Liver (tissue), 9 donors: ENCODE data around the gene TNFRSF11A. TPM values are rescaled to one million over a fixed set of nuclear protein-coding genes. Genes with fewer than 3 reads are reported as not detected.

Experiments used
- DNase-seq: peaks from one replicate; pipeline ENCODE4 v3.0.0-alpha.2; 2017; ENCODE audit warnings: low spot score
- H3K27ac ChIP-seq, 2 donors: one replicate each; pipeline ENCODE4 v1.7.0; 2013; ENCODE audit warnings: inconsistent platforms in 2 of 2, low read length in 2 of 2, control low read depth in 1 of 2, low read depth in 1 of 2, mild to moderate bottlenecking in 1 of 2
- H3K27me3 ChIP-seq, 4 donors: one replicate each; pipeline versions ENCODE4 v1.6.1 to v1.7.0; 2013; ENCODE audit warnings: low read length in 3 of 4, inconsistent platforms in 1 of 4, mild to moderate bottlenecking in 1 of 4, moderate library complexity in 1 of 4; ENCODE audit not compliant: control insufficient read depth in 4 of 4, insufficient read depth in 4 of 4
- H3K36me3 ChIP-seq, 4 donors: one replicate each; pipeline versions ENCODE4 v1.6.1 to v1.7.0; 2013; ENCODE audit warnings: low read length in 3 of 4, mild to moderate bottlenecking in 3 of 4, low read depth in 1 of 4, moderate library complexity in 1 of 4; ENCODE audit not compliant: control insufficient read depth in 4 of 4, insufficient read depth in 3 of 4
- H3K4me1 ChIP-seq, 4 donors: one replicate each; pipeline versions ENCODE4 v1.6.1 to v1.7.0; 2013; ENCODE audit warnings: low read length in 3 of 4, mild to moderate bottlenecking in 3 of 4, moderate library complexity in 1 of 4; ENCODE audit not compliant: control insufficient read depth in 4 of 4, insufficient read depth in 4 of 4
- H3K4me3 ChIP-seq, 3 donors: one replicate each; pipeline versions ENCODE4 v1.6.1 to v1.7.0; 2013; ENCODE audit warnings: low read length in 3 of 3, control low read depth in 1 of 3, low read depth in 1 of 3, mild to moderate bottlenecking in 1 of 3
- H3K9ac ChIP-seq, 2 donors: one replicate each; pipeline ENCODE4 v1.7.0; 2013; ENCODE audit warnings: low read length in 2 of 2, mild to moderate bottlenecking in 2 of 2, moderate library complexity in 2 of 2, control low read depth in 1 of 2, low read depth in 1 of 2
- H3K9me3 ChIP-seq, 4 donors: one replicate each; pipeline versions ENCODE4 v1.6.1 to v1.7.0; 2013; ENCODE audit warnings: low read length in 3 of 4; ENCODE audit not compliant: control insufficient read depth in 4 of 4
- EGR1 ChIP-seq, 2 donors: IDR thresholded peaks; 2 replicates each; pipeline ENCODE4 v1.6.1; 2016 to 2018; ENCODE audit warnings: antibody characterized with exemption in 2 of 2, low read depth in 2 of 2
- FOXA1 ChIP-seq: IDR thresholded peaks from 2 replicates; pipeline ENCODE4 v1.6.1; 2016; ENCODE audit warnings: antibody characterized with exemption
- HNF4A ChIP-seq, 2 donors: conservative IDR thresholded peaks; 2 replicates each; pipeline ENCODE4 v1.6.1; 2016; ENCODE audit warnings: antibody characterized with exemption in 2 of 2, mild to moderate bottlenecking in 2 of 2
- HNF4G ChIP-seq: IDR thresholded peaks from 2 replicates; pipeline ENCODE4 v1.6.1; 2016; ENCODE audit warnings: antibody characterized with exemption
- JUND ChIP-seq, 2 donors: IDR thresholded peaks; 2 replicates each; pipeline ENCODE4 v1.6.1; 2016; ENCODE audit warnings: antibody characterized with exemption in 2 of 2
- RAD21 ChIP-seq, 2 donors: IDR thresholded peaks; 2 replicates each; pipeline ENCODE4 v1.6.1; 2016; ENCODE audit warnings: antibody characterized with exemption in 2 of 2, mild to moderate bottlenecking in 2 of 2
- RXRA ChIP-seq, 2 donors: IDR thresholded peaks; 2 replicates each; pipeline ENCODE4 v1.6.1; 2017 to 2018; ENCODE audit warnings: antibody characterized with exemption in 2 of 2, mild to moderate bottlenecking in 1 of 2
- SP1 ChIP-seq: IDR thresholded peaks from 2 replicates; pipeline ENCODE4 v1.6.1; 2018; ENCODE audit warnings: antibody characterized with exemption, mild to moderate bottlenecking
- TAF1 ChIP-seq: conservative IDR thresholded peaks from 2 replicates; pipeline ENCODE4 v1.6.1; 2016; ENCODE audit warnings: antibody characterized with exemption, mild to moderate bottlenecking
- YY1 ChIP-seq: IDR thresholded peaks from 2 replicates; pipeline ENCODE4 v1.6.1; 2016; ENCODE audit warnings: antibody characterized with exemption, mild to moderate bottlenecking
- WGBS: extraction: QIAGEN DNeasy Blood & Tissue Kit; methylation state at CpG from one replicate; pipeline ENCODE4 v1.1.7; 2013; 5-methylcytosine and 5-hydroxymethylcytosine counted together
- polyA plus RNA-seq, 2 donors: library from polyadenylated mRNA; stranded (reverse) in 1 of 2; unstranded in 1 of 2; fragments of 200-250 nt in 1 of 2; fragments of >200 nt in 1 of 2; fragmentation: Nextera tagmentation in 1 of 2; extraction: Ambion mirVana in 1 of 2; gene quantifications; one replicate each; pipeline versions ENCODE4 v1.2.1 to v1.2.3, GENCODE V29; 2013 to 2015
- total RNA-seq, 2 donors: library from RNA; depleted of rRNA; stranded (reverse); fragments of >200 nt; gene quantifications; one replicate each; pipeline ENCODE4 v1.2.3, GENCODE V29; 2014
- TF ChIP-seq, protein P1 (sequence below): IDR thresholded peaks from 2 replicates; pipeline ENCODE4 v1.6.1; 2016; ENCODE audit warnings: antibody characterized with exemption
- TF ChIP-seq, protein P2 (sequence below): IDR thresholded peaks from 2 replicates; pipeline ENCODE4 v1.6.1; 2016; ENCODE audit warnings: antibody characterized with exemption
- TF ChIP-seq, protein P3 (sequence below): IDR thresholded peaks from 2 replicates; pipeline ENCODE4 v1.6.1; 2016; ENCODE audit warnings: antibody characterized with exemption, mild to moderate bottlenecking
- donor health status: healthy.
- donor health status: healthy.
- donor health status: healthy.
- donor health status: healthy.
- donor health status: healthy.

Gene TNFRSF11A
- total and polyA plus RNA-seq, 4 donors, result 0.32 to 1.8 (median 0.90) TPM

DNA sequence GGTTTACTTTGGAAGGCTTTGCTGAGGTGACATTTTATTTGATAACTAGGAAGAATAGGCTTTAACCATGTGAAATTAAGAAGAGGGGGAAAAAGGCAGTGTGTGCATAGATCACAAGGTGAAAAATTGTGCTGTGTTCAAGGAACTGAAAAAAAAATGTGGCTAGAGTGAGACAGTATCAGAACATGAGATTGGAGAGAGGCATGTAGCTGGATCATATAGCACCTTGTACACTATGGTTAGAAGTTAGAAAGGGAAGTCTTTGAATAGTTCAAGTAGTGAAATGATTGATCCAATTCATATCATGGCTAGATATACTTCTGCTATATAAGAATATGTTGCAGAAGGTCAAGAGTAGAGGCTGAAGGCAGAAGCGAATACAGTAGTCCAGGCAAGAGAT, 12.3 kb upstream of the TNFRSF11A start:
- H3K27ac ChIP-seq, result no peak overlapping the region
- peaks cover 0 to 8% (median 3%) of the 10 kb centered on the region in 4 donors for H3K36me3 ChIP-seq
- TF ChIP-seq EGR1 (IDR thresholded peaks at IDR 0.05; ENCODE audit: low read depth in 2 of 2) (no peak), RXRA (IDR thresholded peaks at IDR 0.05) (no peak), SP1 (no peak), JUND (IDR thresholded peaks at IDR 0.05) (no peak), RAD21 (IDR thresholded peaks at IDR 0.05) (no peak), FOXA1 (no peak), YY1 (no peak), HNF4A (conservative IDR thresholded peaks at IDR 0.05) (no peak), HNF4G (no peak)
- TF ChIP-seq, protein P1, sequence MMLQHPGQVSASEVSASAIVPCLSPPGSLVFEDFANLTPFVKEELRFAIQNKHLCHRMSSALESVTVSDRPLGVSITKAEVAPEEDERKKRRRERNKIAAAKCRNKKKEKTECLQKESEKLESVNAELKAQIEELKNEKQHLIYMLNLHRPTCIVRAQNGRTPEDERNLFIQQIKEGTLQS, result no peak
- TF ChIP-seq, protein P2, sequence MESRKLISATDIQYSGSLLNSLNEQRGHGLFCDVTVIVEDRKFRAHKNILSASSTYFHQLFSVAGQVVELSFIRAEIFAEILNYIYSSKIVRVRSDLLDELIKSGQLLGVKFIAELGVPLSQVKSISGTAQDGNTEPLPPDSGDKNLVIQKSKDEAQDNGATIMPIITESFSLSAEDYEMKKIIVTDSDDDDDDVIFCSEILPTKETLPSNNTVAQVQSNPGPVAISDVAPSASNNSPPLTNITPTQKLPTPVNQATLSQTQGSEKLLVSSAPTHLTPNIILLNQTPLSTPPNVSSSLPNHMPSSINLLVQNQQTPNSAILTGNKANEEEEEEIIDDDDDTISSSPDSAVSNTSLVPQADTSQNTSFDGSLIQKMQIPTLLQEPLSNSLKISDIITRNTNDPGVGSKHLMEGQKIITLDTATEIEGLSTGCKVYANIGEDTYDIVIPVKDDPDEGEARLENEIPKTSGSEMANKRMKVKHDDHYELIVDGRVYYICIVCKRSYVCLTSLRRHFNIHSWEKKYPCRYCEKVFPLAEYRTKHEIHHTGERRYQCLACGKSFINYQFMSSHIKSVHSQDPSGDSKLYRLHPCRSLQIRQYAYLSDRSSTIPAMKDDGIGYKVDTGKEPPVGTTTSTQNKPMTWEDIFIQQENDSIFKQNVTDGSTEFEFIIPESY, result no peak
- TF ChIP-seq, protein P3, sequence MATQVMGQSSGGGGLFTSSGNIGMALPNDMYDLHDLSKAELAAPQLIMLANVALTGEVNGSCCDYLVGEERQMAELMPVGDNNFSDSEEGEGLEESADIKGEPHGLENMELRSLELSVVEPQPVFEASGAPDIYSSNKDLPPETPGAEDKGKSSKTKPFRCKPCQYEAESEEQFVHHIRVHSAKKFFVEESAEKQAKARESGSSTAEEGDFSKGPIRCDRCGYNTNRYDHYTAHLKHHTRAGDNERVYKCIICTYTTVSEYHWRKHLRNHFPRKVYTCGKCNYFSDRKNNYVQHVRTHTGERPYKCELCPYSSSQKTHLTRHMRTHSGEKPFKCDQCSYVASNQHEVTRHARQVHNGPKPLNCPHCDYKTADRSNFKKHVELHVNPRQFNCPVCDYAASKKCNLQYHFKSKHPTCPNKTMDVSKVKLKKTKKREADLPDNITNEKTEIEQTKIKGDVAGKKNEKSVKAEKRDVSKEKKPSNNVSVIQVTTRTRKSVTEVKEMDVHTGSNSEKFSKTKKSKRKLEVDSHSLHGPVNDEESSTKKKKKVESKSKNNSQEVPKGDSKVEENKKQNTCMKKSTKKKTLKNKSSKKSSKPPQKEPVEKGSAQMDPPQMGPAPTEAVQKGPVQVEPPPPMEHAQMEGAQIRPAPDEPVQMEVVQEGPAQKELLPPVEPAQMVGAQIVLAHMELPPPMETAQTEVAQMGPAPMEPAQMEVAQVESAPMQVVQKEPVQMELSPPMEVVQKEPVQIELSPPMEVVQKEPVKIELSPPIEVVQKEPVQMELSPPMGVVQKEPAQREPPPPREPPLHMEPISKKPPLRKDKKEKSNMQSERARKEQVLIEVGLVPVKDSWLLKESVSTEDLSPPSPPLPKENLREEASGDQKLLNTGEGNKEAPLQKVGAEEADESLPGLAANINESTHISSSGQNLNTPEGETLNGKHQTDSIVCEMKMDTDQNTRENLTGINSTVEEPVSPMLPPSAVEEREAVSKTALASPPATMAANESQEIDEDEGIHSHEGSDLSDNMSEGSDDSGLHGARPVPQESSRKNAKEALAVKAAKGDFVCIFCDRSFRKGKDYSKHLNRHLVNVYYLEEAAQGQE, result no peak
- 94% methylated on average over 1 of the region's 1 CpG for WGBS
- H3K9ac ChIP-seq, result no peak overlapping the region
- DNase-seq, result no peak
- H3K4me1 ChIP-seq, result no peaks in the 10 kb centered on the region
- no peak overlapping the region for H3K4me3 ChIP-seq
- no peaks in the 10 kb centered on the region for H3K9me3 ChIP-seq
- no peaks in the 10 kb centered on the region for H3K27me3 ChIP-seq

DNA sequence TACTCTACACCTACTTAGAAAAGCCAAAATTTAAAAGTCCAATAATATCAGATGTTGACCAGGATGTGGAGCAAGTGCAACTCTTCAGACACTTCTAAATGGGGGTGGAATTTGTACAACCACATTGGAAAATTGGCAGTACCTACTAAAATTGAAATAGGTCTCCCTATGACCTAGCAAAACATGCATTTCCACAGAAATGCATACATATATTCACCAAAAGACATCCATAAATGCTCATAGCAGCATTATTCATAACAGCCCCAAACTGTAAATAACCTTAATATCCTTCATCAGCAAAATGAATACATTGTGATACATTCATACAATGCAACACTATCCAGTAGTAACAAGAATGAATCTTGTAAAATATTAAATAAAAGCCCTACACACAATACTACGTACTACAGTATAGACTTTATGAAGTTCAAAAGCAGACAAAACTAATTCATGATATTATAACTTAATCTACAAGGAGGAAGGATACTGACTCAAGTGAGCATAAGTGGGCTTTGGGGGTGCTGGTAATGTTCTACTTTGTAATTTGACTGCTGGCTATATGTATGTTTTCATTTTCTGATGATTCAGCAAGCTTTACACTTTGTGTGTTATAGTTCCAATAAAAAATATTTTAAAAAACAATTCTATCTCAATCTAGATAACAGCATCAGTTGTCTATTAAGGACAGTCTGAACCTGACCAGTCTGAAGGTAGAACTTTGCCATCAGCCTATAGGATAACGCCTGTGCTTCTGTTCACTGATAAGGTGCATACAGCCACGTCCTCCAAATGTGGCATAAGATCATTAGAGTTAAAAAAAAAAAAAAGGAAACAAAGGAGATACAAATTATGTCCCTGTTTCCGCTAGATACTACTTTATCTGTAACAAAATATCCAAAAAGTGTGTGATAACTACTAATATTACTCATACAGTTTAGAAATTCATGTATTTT, 6.6 kb upstream of the TNFRSF11A start:
- no peaks in the 10 kb centered on the region for H3K27me3 ChIP-seq
- no peak overlapping the region for H3K9ac ChIP-seq
- no peak overlapping the region for H3K27ac ChIP-seq
- no peak for TF ChIP-seq TAF1
- no peak for TF ChIP-seq HNF4A (conservative IDR thresholded peaks at IDR 0.05)
- 74% methylated on average over 4 of the region's 4 CpGs for WGBS
- no peaks in the 10 kb centered on the region for H3K4me1 ChIP-seq
- DNase-seq, result no peak
- H3K9me3 ChIP-seq, result no peaks in the 10 kb centered on the region
- H3K36me3 ChIP-seq, result no peaks in the 10 kb centered on the region
- H3K4me3 ChIP-seq, result no peak overlapping the region
